ENCODE results near the gene MADCAM1. TPM values are rescaled to one million over a fixed set of nuclear protein-coding genes. Genes with fewer than 3 reads are reported as not detected.
A peak's percentile ranks its signal among the peaks of the same experiment; 100 is the strongest.
"Not testable (repeated sequence)": the region's sequence is repeated elsewhere in the genome, so short reads cannot be mapped to it uniquely, and the experiment has no call there.

MADCAM1 gene
- 0.29 and 0.52 TPM in 2 replicates for total RNA-seq
- 1.7 TPM for polyA plus RNA-seq (2012)

DNA sequence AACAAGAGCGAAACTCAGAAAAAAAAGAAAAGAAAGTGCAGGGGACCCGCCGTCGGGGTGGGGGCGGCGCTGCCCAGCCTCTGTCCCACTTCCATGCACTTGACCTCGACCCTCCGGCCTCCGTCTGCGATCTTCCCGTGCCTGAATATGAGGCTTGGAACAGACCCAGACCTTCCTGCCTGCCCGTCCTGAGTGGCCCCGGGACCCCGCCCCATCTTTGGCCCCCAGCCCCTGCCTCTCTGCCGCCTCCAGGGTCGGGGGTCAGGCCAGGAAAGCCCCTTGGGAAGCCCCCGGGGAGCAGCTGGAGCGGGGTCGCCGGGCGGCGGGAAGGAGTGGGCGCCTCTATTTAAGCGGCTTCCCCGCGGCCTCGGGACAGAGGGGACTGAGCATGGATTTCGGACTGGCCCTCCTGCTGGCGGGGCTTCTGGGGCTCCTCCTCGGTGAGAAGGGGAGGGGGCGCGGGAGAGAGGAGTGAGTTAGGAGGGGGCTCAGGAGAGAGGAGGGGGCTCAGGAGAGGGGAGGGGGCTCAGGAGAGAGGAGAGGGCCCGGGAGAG, at the start of gene MADCAM1:
TSS of gene MADCAM1 (plus strand) at position 375 of the 554 bp plus-strand sequence. CDS start at position 389, 14 bp downstream.
- no peak for DNase-seq (ENCODE audit: low read depth)

DNA sequence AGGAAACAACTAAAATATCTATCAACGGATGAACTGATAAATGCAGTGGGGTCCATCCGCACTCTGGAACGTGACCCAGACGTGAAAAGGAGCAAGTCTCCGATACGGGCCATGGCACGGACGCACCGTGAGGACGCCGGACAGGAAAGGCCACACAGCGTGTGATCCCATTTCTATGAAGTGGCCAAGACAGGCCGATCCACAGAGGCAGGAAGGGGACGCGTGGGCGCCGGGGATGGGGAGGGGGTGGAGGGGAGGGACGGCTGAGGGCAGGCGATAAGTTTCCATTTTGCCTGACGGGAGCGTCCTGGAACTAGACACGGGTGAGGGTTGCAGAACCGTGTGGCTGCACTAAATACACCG, 49.2 kb upstream of the MADCAM1 start:
- no peak for DNase-seq (ENCODE audit: low read depth)

DNA sequence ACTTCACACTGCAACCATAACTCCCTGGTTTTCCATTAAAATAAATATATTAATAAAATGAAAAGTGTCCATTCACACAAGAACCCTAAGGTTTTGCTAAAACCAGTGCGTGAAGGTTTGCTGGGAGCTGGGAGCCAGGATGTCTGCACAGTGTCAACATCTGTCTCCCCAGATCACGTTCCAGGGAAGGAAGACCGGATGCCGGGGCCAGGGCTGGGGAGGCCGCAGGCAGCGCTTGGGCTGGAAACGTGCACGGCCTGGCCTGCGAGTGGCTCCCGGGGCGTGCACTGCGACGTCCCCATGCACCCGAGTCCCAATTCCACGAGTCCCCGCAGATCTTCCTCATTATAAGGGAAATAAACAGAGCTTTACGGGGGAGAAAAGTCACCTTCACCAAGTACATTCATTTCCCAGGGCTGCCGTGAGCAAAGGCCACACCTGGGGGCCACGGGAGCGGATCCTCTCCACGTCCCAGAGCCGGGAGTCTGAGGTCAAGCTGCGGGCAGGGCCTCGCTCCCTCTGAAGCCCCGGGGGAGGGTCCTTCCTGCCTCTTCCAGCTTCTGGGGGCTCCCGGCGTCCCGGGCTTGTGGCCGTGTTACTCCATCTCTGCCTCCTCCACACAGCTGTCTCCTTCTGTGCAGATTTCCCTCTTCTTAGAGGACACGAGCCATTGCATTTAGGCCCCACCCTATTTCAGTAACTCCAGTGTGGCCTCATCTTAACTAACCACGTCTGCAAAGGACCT, 48.3 kb upstream of the MADCAM1 start:
- no peak for DNase-seq (ENCODE audit: low read depth)

DNA sequence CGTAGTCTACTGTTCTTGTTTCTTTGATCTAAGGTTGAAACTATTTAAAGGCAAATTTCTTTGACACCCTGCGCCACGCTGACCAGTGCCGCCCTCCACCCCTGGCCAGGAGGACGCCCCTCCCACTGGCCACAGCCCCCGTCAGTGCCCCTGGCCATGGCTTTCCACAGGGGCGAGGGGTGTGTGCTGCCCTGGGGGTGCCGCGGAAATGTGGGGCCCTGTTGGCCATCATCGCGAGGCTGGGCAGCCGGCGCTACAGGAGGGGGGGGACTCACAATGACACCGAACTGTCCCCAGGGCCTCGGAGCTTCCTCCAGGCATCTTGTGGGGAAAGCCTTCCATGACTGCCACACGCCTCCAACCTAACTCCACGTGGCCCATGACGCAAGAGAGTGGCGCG, 46.4 kb upstream of the MADCAM1 start:
- DNase-seq (ENCODE audit: low read depth), result no peak

DNA sequence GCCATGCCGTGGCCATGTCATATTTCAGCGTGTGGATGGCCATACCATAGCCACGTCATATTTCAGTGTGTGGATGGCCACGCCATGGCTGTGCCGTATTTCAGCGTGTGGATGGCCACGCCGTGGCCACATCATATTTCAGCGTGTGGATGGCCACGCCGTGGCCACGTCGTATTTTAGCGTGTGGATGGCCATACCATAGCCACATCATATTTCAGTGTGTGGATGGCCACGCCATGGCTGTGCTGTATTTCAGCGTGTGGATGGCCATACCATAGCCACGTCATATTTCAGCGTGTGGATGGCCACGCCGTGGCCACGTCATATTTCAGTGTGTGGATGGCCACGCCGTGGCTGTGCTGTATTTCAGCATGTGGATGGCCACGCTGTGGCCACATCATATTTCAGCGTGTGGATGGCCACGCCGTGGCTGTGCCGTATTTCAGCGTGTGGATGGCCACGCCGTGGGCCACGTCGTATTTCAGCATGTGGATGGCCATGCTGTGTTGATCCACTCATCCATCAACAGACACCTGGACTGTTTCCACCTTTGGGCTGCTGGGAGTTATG, 45.3 kb upstream of the MADCAM1 start:
- not testable (repeated sequence) for DNase-seq (ENCODE audit: low read depth)

DNA sequence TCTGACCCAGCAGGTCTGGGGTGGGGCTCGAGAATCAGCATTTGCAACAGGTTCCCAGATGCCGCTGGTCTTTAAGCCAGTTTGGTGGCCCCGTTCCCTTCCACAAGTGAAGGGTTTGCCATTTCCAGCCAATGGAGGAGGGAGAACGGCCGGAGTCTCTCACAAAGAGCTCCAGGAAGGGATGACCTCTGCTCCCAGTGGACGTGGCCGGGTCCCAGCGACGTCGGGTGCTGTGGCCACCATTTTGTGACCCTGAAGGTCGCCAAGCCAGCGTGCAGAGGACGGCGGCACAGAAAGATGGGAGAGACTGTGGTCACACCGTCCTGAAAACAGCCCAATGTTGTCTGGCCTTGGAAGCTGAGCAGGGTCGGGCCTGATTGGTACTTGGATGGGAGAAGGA, 43.5 kb upstream of the MADCAM1 start:
- DNase-seq (ENCODE audit: low read depth), result no peak

DNA sequence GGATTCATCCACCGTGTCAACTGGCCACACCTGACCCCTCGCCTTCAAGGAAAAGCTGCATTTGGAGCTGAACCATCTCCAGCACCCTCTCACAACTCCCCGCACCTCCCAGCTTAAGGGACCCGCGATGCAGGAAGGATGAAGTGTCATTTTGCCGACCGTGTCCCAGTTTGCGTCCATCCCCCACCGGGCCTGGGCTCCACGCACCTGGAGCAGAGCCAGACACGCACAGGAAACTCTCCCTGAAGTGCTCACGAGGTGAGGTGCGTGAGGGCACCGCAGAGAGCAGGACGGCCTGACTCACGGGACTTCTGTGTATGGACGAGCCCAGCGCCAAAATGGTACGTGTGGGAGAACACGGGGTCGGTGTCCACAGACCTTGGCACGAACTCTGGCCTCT, 42.7 kb upstream of the MADCAM1 start:
- no peak for DNase-seq (ENCODE audit: low read depth)

DNA sequence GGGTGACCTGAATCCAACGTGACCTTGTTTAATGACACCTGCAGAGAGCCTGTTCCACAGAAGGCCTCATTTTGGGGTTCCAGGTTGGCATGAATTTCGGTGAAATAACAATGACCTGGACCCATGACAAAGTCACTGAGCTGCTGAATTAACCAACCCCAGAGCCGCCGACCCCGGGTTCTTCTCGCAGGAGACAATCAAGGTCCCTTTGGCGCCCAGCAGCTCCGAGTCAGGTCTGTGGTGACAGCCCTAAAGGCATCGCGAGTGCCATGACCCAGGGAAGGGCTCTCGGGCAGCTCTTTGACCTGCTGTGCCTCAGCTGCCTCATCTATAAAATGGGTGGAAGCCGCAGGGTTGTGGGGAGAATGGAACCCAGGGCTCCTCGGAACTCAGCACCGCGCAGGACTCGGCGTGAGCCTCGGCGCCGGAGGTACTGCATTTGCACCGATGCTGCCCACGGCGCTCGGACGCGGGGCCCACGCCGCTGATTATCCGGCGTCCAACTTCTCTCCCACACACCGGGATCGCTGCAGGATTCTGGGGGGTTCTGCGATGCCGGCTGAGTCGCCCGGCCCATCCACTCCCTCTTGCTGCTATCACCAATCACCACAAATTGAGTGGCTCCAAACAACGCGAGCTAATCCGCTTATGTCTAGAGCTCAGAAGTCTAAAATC, 41.1 kb upstream of the MADCAM1 start:
- no peak for DNase-seq (ENCODE audit: low read depth)

DNA sequence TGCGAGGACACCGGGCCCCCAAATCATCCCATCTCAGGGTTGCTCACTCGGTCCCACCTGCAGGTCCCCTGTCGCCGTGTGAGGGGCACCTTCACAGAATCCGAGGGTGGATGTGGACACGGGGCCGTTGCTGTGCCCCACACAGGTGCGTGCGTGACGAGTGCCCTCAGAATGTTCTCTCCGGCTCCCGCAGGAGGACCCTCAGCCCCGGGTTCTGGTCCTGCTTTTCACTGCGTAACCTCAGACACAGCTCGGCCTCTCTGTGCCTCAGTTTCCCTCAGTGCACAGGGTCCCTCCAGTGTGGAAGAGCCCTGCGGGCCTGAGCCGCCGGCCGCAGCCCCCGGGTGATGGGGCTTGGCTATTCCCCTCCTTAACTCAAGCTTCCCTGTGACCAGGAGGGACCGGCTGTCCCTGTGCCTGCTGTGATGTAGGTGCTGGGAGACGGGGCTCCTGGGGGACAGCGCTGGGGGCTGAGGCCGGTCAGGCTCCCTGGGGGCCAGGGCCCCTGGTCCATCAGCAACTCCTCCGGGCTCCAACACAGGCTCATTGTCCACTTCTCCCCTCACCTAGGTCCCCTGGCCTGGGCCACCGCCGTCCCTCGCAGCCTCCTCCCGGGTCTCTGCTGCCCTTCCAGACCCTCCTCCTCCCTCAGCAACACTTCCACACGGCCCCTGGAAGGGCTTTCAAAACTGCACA, 40.3 kb upstream of the MADCAM1 start:
- DNase-seq (ENCODE audit: low read depth), result no peak

DNA sequence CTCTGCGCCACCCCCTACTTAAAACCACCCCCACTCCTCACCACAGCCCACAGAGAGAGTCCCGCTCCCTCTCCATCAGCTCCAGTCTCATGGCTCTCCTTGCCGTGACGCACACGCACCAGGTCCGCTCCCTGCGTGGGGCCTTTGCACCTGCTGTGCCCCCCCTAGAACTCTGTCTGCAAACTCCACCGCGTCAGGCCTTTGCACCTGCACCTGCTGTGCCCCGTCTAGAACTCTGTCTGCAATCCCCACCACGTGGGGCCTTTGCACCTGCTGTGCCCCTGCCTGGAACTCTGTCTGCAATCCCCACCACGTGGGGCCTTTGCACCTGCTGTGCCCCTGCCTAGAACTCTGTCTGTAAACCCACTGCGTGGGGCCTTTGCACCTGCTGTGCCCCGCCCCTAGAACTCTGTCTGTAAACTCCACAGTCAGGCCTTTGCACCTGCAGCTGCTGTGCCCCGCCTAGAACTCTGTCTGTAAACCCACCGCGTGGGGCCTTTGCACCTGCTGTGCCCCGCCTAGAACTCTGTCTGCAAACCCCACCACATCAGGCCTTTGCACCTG, 39.7 kb upstream of the MADCAM1 start:
- peak; percentile 47 for DNase-seq (ENCODE audit: low read depth)

DNA sequence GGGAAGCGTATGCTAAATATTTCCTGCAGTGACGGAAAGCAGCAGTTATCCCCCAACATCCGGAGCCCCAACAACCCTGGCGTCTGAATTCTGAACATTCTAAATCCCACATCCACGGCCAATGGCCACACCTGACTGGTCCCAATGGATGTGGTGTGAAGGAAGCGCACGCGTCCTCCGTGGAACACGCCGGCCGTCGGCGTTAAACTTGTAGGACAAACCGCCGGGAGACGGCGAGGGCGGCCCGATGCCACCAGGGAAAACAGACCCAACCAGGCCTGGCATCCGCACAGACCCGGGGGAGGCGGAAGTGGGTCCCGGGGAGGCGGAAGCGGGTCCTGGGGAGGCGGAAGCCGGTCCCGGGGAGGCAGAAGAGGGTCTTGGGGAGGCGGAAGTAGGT, 38.6 kb upstream of the MADCAM1 start:
- no peak for DNase-seq (ENCODE audit: low read depth)

DNA sequence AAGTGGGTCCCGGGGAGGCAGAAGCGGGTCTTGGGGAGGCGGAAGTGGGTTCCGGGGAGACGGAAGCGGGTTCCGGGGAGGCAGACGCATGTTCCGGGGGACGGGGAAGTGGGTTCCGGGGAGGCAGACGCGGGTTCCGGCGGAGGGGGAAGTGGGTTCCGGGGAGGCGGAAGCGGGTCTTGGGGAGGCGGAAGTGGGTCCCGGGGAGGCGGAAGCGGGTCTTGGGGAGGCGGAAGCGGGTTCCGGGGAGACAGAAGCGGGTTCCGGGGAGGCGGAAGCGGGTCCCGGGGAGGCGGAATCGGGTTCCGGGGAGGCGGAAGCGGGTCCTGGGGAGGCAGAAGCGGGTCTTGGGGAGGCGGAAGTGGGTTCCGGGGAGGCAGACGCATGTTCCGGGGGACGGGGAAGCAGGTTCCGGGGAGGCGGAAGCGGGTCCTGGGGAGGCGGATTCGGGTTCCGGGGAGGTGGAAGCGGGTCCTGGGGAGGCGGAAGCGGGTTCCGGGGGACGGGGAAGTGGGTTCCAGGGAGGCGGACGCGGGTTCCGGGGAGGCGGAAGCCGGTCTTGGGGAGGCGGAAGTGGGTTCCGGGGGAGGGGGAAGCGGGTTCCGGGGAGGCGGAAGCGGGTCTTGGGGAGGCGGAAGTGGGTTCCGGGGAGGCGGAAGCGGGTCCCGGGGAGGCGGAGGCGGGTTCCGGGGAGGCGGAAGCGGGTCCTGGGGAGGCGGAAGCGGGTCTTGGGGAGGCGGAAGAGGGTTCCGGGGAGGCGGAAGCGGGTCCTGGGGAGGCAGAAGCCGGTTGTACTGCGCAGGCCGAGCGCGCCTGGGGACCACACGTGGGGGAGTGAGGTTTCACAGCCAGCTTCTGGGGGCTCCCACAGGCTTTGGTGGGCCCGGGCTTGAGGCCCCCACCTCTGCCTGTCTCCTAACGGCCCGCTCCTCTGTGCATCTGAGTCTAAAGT, 37.9 kb upstream of the MADCAM1 start:
- DNase-seq (ENCODE audit: low read depth), result no peak

DNA sequence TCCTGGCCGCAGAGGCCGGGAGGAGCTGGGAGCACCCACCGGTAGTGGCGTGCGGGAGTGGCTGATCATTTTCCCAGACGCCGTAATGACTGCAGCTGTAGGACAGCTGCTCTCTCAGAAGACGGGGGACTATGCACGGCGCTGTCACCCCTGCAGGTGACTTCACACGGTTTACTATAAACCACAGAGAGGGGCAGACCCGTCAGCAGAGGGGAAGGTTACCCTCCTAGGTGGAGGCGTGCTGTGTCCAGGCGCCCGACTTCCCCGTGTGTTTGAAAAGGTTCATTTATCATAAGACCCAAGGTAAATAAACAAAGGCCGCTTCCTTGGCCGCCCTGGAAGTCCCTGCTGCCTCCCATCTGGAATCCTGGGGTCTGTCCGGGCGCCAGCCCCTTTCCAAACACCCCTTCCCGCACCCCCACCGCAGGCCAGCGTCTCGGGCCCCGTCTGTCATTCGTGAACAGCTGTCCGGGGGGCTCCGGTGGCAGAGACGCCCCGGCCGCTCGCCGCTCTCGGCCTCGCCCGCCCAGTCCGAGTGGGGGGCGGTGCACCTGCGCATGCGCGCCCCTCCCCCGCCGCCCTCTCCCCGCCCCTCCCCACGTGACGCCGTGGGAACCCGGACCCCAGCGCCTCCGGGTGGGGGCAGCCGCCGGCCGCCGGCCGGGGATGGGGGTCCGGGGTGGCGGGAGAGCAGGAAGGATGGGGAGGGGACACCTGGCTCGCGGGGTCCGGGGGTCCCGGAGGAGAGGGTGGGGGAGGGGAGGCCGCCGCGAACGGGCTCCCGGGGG, 36.4 kb upstream of the MADCAM1 start:
- DNase-seq (ENCODE audit: low read depth), result peak; percentile 68

DNA sequence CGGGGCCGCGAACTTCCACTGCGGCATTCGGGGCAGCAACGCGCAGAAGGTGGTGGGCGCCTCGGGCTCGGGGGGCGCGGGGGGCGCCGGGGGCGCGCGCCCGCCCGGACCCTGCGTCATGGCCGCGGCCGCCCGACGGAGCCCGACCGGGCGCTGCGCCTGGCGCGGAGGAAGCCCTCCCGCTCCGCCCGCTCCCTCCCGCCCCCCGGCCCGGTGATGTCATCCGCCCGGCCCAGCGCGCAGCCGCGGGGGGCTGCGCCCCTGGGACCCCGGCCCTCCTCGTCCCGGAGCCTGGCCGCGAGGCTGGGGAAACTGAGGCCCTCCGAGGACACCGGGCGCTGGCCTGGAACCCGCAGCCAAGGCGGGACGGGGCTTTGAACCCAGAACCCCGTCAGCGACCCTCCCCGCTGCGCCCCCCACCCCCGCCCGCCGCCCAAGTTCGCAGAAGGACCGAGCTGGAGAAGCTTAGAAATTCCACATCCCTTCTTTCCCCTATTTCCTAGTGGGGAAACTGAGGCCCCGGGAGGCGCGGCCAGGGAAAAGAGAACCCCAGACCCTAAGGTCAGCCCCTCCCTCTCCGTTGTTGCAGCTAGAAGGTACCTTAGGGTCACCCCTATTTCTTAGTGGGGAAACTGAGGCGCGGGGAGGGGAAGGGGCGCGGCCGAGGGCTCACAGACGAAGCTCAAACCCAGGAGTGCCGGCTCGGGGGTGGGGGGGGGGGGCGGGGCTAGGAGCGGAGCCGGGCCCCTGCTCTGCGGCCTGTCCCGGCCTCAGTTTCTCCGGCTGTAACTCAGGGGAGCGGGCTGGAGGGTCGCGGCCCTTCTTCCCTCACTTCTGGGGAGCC, 35.2 kb upstream of the MADCAM1 start, which contains the start of gene SHC2:
TSS of gene SHC2 (minus strand) at position 157 of the 844 bp plus-strand sequence. CDS start at position 120, 37 bp downstream.
- no peak for DNase-seq (ENCODE audit: low read depth)

DNA sequence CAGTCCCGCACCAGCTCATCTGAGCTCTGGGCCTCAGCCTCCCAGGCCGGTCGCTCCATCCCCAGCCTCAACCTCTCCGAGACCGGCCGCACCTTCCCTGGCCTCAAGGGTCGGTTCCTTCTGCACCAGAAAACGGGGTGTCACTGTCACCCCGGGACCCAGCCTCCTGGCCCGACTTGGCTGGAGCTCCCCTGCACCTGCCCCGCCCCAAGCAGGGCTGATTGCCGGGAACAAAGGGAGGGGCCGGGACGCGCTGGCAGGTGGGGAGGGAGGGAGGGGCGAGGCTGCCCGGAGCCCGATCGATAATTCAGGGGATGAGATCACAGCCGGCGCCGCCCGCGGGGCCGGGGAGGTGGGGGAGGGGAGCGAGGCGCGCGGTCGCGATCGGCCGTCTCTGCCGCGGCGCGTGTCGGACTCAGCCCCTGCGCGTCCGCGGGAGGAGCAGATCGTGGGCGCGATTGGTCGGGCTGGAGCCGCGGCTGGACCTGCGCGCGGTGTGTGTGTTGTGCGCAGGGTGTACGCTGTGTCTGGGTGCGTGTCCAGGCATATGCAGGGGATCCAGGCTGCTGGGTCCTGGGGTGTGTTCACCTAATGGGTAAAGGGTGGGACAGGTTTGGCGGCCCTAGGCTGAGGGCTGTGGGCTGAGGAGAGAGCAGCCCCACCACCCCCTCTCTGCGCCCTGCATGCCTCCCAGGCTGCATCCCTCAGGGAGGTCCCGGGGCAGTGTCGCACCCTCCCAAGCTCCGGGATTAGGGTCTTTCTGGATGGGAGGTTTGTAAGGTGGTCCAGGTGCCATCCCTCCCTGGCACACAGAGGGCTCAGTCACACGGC, 34.4 kb upstream of the MADCAM1 start:
- DNase-seq (ENCODE audit: low read depth), result no peak

DNA sequence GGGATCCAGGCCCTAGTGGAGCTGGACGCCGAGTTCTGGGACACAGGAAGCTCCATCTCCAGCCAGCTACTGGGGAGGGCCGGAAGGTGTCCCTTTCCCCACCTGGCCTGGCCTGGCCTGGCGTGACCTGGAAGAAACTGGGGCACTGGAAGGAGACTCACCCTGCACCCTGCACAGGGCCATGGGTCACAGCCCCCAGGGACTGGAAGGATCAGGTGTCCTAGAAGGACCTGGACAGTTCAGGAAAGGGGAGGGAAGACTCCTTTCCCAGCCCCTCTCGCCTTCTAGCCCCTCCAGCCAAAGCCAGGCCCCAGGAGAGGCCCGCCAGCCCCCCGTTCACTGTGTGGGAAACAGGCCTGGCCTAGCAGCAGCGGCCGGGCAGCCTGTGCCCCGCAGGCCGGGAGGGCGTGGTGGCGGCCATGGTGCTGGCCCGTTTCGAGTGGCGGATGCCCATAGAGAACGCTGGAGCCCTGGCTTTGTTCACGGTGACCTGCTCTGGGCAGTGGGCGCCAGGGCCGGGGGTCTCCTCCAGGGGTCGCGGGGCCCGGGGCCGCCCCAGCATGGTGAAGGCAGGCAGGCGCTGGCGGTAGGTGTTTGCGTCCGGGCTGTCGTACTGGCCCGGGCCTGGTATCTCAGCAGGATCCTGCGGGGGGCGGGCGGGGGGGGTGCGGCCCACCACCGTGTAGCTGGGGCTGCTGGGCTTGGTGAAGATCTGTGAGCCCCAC, 32.6 kb upstream of the MADCAM1 start:
- no peak for DNase-seq (ENCODE audit: low read depth)

DNA sequence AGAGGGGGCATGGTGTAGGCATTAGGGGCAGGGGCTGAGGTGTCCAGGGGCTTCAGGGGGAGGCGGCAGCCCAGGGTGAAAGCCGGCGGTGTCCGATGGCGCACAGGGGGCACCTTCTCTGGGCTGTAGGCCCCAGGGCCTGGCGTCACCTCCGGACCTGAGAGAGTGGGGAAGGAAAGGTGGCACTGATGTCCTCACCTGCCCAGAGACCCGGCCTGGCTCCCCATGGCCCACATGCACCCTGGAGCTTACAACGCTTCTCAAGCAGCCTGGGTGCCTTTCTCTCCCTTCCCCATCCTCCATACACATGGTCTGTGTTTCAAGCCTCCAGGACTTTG, 32.1 kb upstream of the MADCAM1 start:
- no peak for DNase-seq (ENCODE audit: low read depth)

All from myocyte (in vitro differentiated cells).